Cardiac muscle cell (in vitro differentiated cells and primary cell): ENCODE data around the gene MLIP. TPM values are rescaled to one million over a fixed set of nuclear protein-coding genes. Genes with fewer than 3 reads are reported as not detected.
"Not testable (repeated sequence)": the region's sequence is repeated elsewhere in the genome, so short reads cannot be mapped to it uniquely, and the experiment has no call there.

Experiments
- DNase-seq, 2 donors: peaks; one replicate each; pipeline versions ENCODE4 v3.0.0 to v3.0.0-alpha.2; 2010 to 2017; ENCODE audit warnings: low read depth in 1 of 2, low spot score in 1 of 2
- H3K27ac ChIP-seq: fragments of 200-600 bp; sonication (generic); 2 replicates; pipeline ENCODE4 v1.5.1; 2016
- H3K27me3 ChIP-seq: fragments of 200-600 bp; sonication (generic); 2 replicates; pipeline ENCODE4 v1.6.0; 2016; ENCODE audit warnings: control low read depth
- H3K36me3 ChIP-seq: fragments of 200-600 bp; sonication (generic); 2 replicates; pipeline ENCODE4 v1.5.1; 2016; ENCODE audit warnings: control low read depth
- H3K4me1 ChIP-seq: fragments of 200-600 bp; sonication (generic); 2 replicates; pipeline ENCODE4 v1.8.1; 2017; ENCODE audit warnings: low read depth, mild to moderate bottlenecking, mixed run types
- H3K4me3 ChIP-seq: fragments of 200-600 bp; sonication (generic); 2 replicates; pipeline ENCODE4 v1.5.1; 2016; ENCODE audit warnings: mild to moderate bottlenecking
- H3K9me3 ChIP-seq: fragments of 200-600 bp; sonication (generic); 2 replicates; pipeline ENCODE4 v1.5.1; 2017; ENCODE audit warnings: low read depth, mild to moderate bottlenecking, control low read depth
- CTCF ChIP-seq: IDR thresholded peaks from 2 replicates; pipeline ENCODE4 v1.5.1; 2012; ENCODE audit warnings: low read depth, mild to moderate bottlenecking, low read length
- polyA plus RNA-seq: library from polyadenylated mRNA; unstranded; fragments of >200 nt; fragmentation: Nextera tagmentation; extraction: Ambion mirVana; gene quantifications from 2 replicates; pipeline ENCODE4 v1.2.1, GENCODE V29; 2016
- total RNA-seq: library from RNA; depleted of rRNA; stranded (reverse); fragments of >200 nt; gene quantifications from 2 replicates; pipeline ENCODE4 v1.2.3, GENCODE V29; 2016

The MLIP gene
- total and polyA plus RNA-seq, 2 experiments from 2014 or later: 60.5 to 68.9 TPM

GRCh38 chr6:54244430-54244829 lies 133.2 kb downstream of the MLIP start:
- Histone ChIP-seq H3K4me3 (no peak overlapping the region), H3K9me3 (no peaks in the 10 kb centered on the region), H3K36me3 (no peaks in the 10 kb centered on the region), H3K27me3 (no peaks in the 10 kb centered on the region), H3K4me1 (no peaks in the 10 kb centered on the region), H3K27ac (no peak overlapping the region)
- TF ChIP-seq CTCF: peak; percentile 60
- DNase-seq: peak; percentile 35 to 44

- no peak for TF ChIP-seq CTCF
Measured at GRCh38 chr6:54245265-54245664, 134.0 kb downstream of the MLIP start.

GRCh38 chr6:54248319-54248718 lies 137.1 kb downstream of the MLIP start:
- no peak for DNase-seq
- Histone ChIP-seq H3K27me3 (no peaks in the 10 kb centered on the region), H3K36me3 (no peaks in the 10 kb centered on the region), H3K9me3 (no peaks in the 10 kb centered on the region), H3K27ac (no peak overlapping the region), H3K4me3 (no peak overlapping the region), H3K4me1 (no peaks in the 10 kb centered on the region)
- no peak for TF ChIP-seq CTCF

More at GRCh38 chr6:54245265-54245664, 134.0 kb downstream of the MLIP start:
- DNase-seq: no peak
- no peaks in the 10 kb centered on the region for H3K27me3 ChIP-seq
- no peaks in the 10 kb centered on the region for H3K9me3 ChIP-seq
- no peak overlapping the region for H3K4me3 ChIP-seq
- no peaks in the 10 kb centered on the region for H3K36me3 ChIP-seq
- no peak overlapping the region for H3K27ac ChIP-seq
- no peaks in the 10 kb centered on the region for H3K4me1 ChIP-seq

- no peak for TF ChIP-seq CTCF
- DNase-seq: no peak
- H3K4me3 ChIP-seq: no peak overlapping the region
- H3K27ac ChIP-seq: no peak overlapping the region
- no peaks in the 10 kb centered on the region for H3K9me3 ChIP-seq
- no peaks in the 10 kb centered on the region for H3K36me3 ChIP-seq
- no peaks in the 10 kb centered on the region for H3K4me1 ChIP-seq
- no peaks in the 10 kb centered on the region for H3K27me3 ChIP-seq
Measured at GRCh38 chr6:54248994-54249393, 137.8 kb downstream of the MLIP start.

GRCh38 chr6:54249812-54250211 lies 138.6 kb downstream of the MLIP start:
- not testable (repeated sequence) for DNase-seq, H3K36me3 ChIP-seq, H3K4me3 ChIP-seq, H3K4me1 ChIP-seq, H3K27me3 ChIP-seq, H3K9me3 ChIP-seq, H3K27ac ChIP-seq

- no peak overlapping the region for H3K27ac ChIP-seq
Measured at GRCh38 chr6:54252496-54252895, 141.3 kb downstream of the MLIP start.

More at GRCh38 chr6:54252496-54252895, 141.3 kb downstream of the MLIP start:
- Histone ChIP-seq H3K27me3 (no peaks in the 10 kb centered on the region), H3K9me3 (no peaks in the 10 kb centered on the region), H3K4me1 (peaks cover 11% of the 10 kb centered on the region), H3K4me3 (no peak overlapping the region), H3K36me3 (no peaks in the 10 kb centered on the region)
- no peak for DNase-seq
- no peak for TF ChIP-seq CTCF
